ENCODE data around the gene KLHL25. TPM values are rescaled to one million over a fixed set of nuclear protein-coding genes. Genes with fewer than 3 reads are reported as not detected.

KLHL25 gene
- total and polyA plus RNA-seq, 2 of the 13 experiments (the other 11 are each of a cell fraction or from before 2014, with no cell fraction given): 3.7 to 8.2 TPM

DNA sequence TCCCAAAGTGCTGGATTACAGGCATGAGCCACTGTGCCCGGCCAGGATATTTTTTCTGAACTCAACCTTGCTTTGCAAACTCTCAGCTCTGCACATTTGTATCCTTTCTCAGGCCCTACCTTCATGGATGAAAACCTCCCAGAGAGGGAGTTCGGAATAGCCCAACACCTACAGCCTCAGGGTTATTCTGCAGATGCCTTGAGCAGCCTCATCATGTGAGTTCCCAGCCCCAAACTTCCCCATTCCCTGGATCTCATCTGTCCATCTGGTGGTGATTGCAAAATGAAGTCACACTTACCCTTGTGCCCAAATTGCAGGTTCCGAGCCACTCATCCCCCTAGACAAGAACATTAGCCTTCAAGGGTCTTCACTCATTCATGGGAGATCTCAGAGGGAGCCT lies 39.9 kb upstream of the KLHL25 start:
- H3K79me2 ChIP-seq (ENCODE audit: insufficient read depth, low read length): no peaks in the 10 kb centered on the region
- no peaks in the 10 kb centered on the region for H4K20me1 ChIP-seq (ENCODE audit: insufficient read depth, low read length)
- H3K4me2 ChIP-seq (ENCODE audit: low read depth, low read length): no peak overlapping the region
- H3K4me1 ChIP-seq (ENCODE audit: insufficient read depth, low read length): peaks cover 42% of the 10 kb centered on the region
- ATAC-seq (no peak), DNase-seq (ENCODE audit: low spot score) (no peak), FAIRE-seq (no peak)
- ChIA-PET CTCF (ENCODE audit: low intra/inter-chr PET ratio, low total read pairs) (no interaction called here), POLR2A (no interaction called here)
- no peak overlapping the region for H2AFZ ChIP-seq (ENCODE audit: low read length)
- 77% methylated on average over 3 of the region's 3 CpGs for WGBS (ENCODE audit: low lambda C conversion rate)
- intact Hi-C loops (cut with micrococcal nuclease; ENCODE audit: unreplicated experiment) (loop anchor here (5.0 to 10.0 kb wide), 2 partner anchors 220 to 537 kb away; no protein-coding TSS in a partner anchor), in situ Hi-C loops (cut with HindIII; ENCODE audit: extremely low pct_ligation_motif_present, low pct_unique_long_range_greater_than_20kb) (loop anchor here (5.0 to 25.0 kb wide), 3 partner anchors 107 to 547 kb away; no protein-coding TSS in a partner anchor)
- H3K27me3 ChIP-seq (ENCODE audit: control insufficient read depth in 1 of 2, insufficient read depth in 2 of 2, low read length in 2 of 2): peaks cover 1 to 10% of the 10 kb centered on the region in 2 experiments; a peak in 2 of 5 replicates
- TF ChIP-seq, protein P1, sequence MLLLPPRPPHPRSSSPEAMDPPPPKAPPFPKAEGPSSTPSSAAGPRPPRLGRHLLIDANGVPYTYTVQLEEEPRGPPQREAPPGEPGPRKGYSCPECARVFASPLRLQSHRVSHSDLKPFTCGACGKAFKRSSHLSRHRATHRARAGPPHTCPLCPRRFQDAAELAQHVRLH (CRISPR knock-in tag; IDR thresholded peaks at IDR 0.05; ENCODE audit: borderline replicate concordance, low read depth): no peak
- TF ChIP-seq, protein P2, sequence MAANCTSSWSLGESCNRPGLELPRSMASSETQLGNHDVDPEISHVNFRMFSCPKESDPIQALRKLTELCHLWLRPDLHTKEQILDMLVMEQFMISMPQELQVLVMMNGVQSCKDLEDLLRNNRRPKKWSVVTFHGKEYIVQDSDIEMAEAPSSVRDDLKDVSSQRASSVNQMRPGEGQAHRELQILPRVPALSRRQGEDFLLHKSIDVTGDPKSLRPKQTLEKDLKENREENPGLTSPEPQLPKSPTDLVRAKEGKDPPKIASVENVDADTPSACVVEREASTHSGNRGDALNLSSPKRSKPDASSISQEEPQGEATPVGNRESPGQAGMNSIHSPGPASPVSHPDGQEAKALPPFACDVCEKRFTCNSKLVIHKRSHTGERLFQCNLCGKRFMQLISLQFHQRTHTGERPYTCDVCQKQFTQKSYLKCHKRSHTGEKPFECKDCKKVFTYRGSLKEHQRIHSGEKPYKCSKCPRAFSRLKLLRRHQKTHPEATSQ (CRISPR knock-in tag; IDR thresholded peaks at IDR 0.05; ENCODE audit: borderline replicate concordance): no peak
- TF ChIP-seq ZNF703 (CRISPR knock-in tag; IDR thresholded peaks at IDR 0.05; ENCODE audit: borderline replicate concordance) (no peak), IRX3 (CRISPR knock-in tag; IDR thresholded peaks at IDR 0.05; ENCODE audit: borderline replicate concordance, low read depth) (no peak)
- no TSS peak for BruUV-seq (replicated peaks)
- no peak overlapping the region for H3K27ac ChIP-seq (ENCODE audit: extremely low read length, insufficient read depth, low read length)
- no peaks in the 10 kb centered on the region for H3K36me3 ChIP-seq (replicated peaks in 1 of 2; ENCODE audit: control insufficient read depth in 1 of 2, insufficient read depth in 2 of 2, low read length in 2 of 2)
- H3K4me3 ChIP-seq (replicated peaks in 1 of 3; ENCODE audit: insufficient read depth in 1 of 3, low read depth in 2 of 3, low read length in 3 of 3): no peak overlapping the region
- no peak overlapping the region for H3K9ac ChIP-seq (ENCODE audit: insufficient read depth, low read depth, low read length)
- H3K9me3 ChIP-seq (ENCODE audit: low read length): no peaks in the 10 kb centered on the region

DNA sequence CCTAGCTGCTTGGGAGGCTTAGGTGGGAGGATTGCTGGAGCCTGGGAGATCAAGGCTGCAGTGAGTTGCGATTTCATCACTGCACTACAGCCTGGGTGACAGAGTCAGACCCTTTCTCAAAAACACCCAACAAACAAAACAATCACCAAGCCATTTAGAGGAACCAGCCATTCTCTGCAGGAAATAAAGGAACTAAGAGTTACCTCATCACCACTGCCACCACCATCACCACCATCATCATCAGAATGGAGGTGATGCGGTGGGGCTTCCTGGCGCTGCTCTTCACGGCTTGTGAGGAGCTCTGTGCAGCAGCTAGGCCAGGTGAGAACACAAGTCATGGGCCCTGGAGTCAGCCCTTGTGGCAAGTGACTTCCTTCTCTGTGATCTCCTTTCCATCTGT lies 37.7 kb upstream of the KLHL25 start:
- CTCF ChIA-PET (ENCODE audit: low intra/inter-chr PET ratio, low total read pairs): interaction anchor here (1.5 to 3.6 kb wide), 2 partner anchors 30 to 102 kb away, joined by 4 to 37 read pairs; no protein-coding TSS in a partner anchor
- Histone ChIP-seq H3K36me3 (replicated peaks in 1 of 2; ENCODE audit: control insufficient read depth in 1 of 2, insufficient read depth in 2 of 2, low read length in 2 of 2) (no peaks in the 10 kb centered on the region), H4K20me1 (ENCODE audit: insufficient read depth, low read length) (no peaks in the 10 kb centered on the region), H3K9ac (ENCODE audit: insufficient read depth, low read depth, low read length) (no peak overlapping the region), H3K27me3 (ENCODE audit: control insufficient read depth in 1 of 2, insufficient read depth in 2 of 2, low read length in 2 of 2) (peaks cover 1 to 18% of the 10 kb centered on the region in 2 experiments; a peak in 4 of 5 replicates), H2AFZ (ENCODE audit: low read length) (no peak overlapping the region), H3K4me3 (replicated peaks in 1 of 3; ENCODE audit: insufficient read depth in 1 of 3, low read depth in 2 of 3, low read length in 3 of 3) (no peak overlapping the region), H3K4me1 (ENCODE audit: insufficient read depth, low read length) (peaks cover 19% of the 10 kb centered on the region), H3K79me2 (ENCODE audit: insufficient read depth, low read length) (no peaks in the 10 kb centered on the region), H3K9me3 (ENCODE audit: low read length) (no peaks in the 10 kb centered on the region), H3K4me2 (ENCODE audit: low read depth, low read length) (no peak overlapping the region), H3K27ac (ENCODE audit: extremely low read length, insufficient read depth, low read length) (no peak overlapping the region)
- WGBS (ENCODE audit: low lambda C conversion rate): 38% methylated on average over 4 of the region's 4 CpGs
- in situ Hi-C loops (cut with HindIII; ENCODE audit: extremely low pct_ligation_motif_present, low pct_unique_long_range_greater_than_20kb) (loop anchor here (5.0 to 25.0 kb wide), 3 partner anchors 105 to 545 kb away; no protein-coding TSS in a partner anchor), intact Hi-C loops (cut with micrococcal nuclease; ENCODE audit: unreplicated experiment) (loop anchor here (5.0 to 10.0 kb wide), 2 partner anchors 218 to 535 kb away; no protein-coding TSS in a partner anchor)
- FAIRE-seq (no peak), DNase-seq (ENCODE audit: low spot score) (no peak), ATAC-seq (no peak)
- BruUV-seq (replicated peaks): no TSS peak
- POLR2A ChIA-PET: no interaction called here
- TF ChIP-seq ZSCAN29 (CRISPR knock-in tag; conservative IDR thresholded peaks at IDR 0.05) (no peak), SP140L (CRISPR knock-in tag; IDR thresholded peaks at IDR 0.05; ENCODE audit: borderline replicate concordance) (no peak), HMG20B (CRISPR knock-in tag; conservative IDR thresholded peaks at IDR 0.05) (no peak), ZNF138 (CRISPR knock-in tag; IDR thresholded peaks at IDR 0.05; ENCODE audit: low read depth) (no peak)

All from HepG2 (cell line).